Mesenchymal stem cell (in vitro differentiated cells and primary cell): ENCODE data around the gene SPACA7.

ENCODE experiments used
- DNase-seq: peaks from one replicate; pipeline ENCODE4 v3.0.0-alpha.2; 2013
- H2AFZ ChIP-seq: one replicate; pipeline ENCODE4 v1.6.1; 2013; ENCODE audit warnings: low read depth, mild to moderate bottlenecking, control low read depth, inconsistent platforms, low read length, moderate library complexity
- H2AK5ac ChIP-seq: 2 replicates; pipeline ENCODE4 v1.6.1; 2013; ENCODE audit warnings: low read length, moderate library complexity, mild to moderate bottlenecking, inconsistent platforms; ENCODE audit not compliant: severe bottlenecking
- H2BK120ac ChIP-seq: one replicate; pipeline ENCODE4 v1.6.1; 2013; ENCODE audit warnings: low read depth, mild to moderate bottlenecking, inconsistent platforms, low read length, moderate library complexity
- H2BK12ac ChIP-seq, 2 experiments: one replicate each; pipeline ENCODE4 v1.6.1; 2013; ENCODE audit warnings: inconsistent platforms in 2 of 2, low read length in 2 of 2, mild to moderate bottlenecking in 2 of 2, moderate library complexity in 2 of 2, control low read depth in 1 of 2
- H2BK15ac ChIP-seq: one replicate; pipeline ENCODE4 v1.6.1; 2013; ENCODE audit warnings: mild to moderate bottlenecking, low read depth, inconsistent platforms; ENCODE audit not compliant: poor library complexity, severe bottlenecking
- H2BK5ac ChIP-seq: 2 replicates; pipeline ENCODE4 v1.6.1; 2013; ENCODE audit warnings: low read depth, mild to moderate bottlenecking, low read length, control low read depth, inconsistent platforms; ENCODE audit not compliant: poor library complexity, severe bottlenecking
- H3K14ac ChIP-seq, 2 experiments: one replicate each; pipeline ENCODE4 v1.6.1; 2013; ENCODE audit warnings: inconsistent platforms in 2 of 2, low read length in 2 of 2, control low read depth in 1 of 2, mild to moderate bottlenecking in 1 of 2, moderate library complexity in 1 of 2
- H3K18ac ChIP-seq, 2 experiments: one replicate each; pipeline ENCODE4 v1.6.1; 2013; ENCODE audit warnings: inconsistent platforms in 2 of 2, low read length in 2 of 2, control low read depth in 1 of 2, low read depth in 1 of 2, mild to moderate bottlenecking in 1 of 2
- H3K23ac ChIP-seq, 2 experiments: one replicate each; pipeline ENCODE4 v1.6.1; 2013; ENCODE audit warnings: inconsistent platforms in 2 of 2, low read length in 2 of 2, mild to moderate bottlenecking in 2 of 2, moderate library complexity in 2 of 2, control low read depth in 1 of 2
- H3K27ac ChIP-seq: 2 replicates; pipeline ENCODE4 v1.5.1; 2013; ENCODE audit warnings: mild to moderate bottlenecking, moderate library complexity, low read length, control low read depth, inconsistent platforms; ENCODE audit not compliant: poor library complexity, severe bottlenecking
- H3K27me3 ChIP-seq, 2 experiments: 2 replicates each; pipeline versions ENCODE4 v1.6.1 to v1.7.0; 2013; ENCODE audit warnings: low read length in 2 of 2, mild to moderate bottlenecking in 2 of 2, moderate library complexity in 2 of 2, control low read depth in 1 of 2, inconsistent platforms in 1 of 2; ENCODE audit not compliant: control insufficient read depth in 1 of 2, insufficient read depth in 1 of 2
- H3K36me3 ChIP-seq, 2 experiments: 2 replicates each; pipeline versions ENCODE4 v1.6.1 to v1.7.0; 2013; ENCODE audit warnings: low read length in 2 of 2, control low read depth in 1 of 2, inconsistent platforms in 1 of 2, low read depth in 1 of 2, mild to moderate bottlenecking in 1 of 2; ENCODE audit not compliant: insufficient read depth in 2 of 2, control insufficient read depth in 1 of 2
- H3K4ac ChIP-seq, 2 experiments: one replicate each; pipeline ENCODE4 v1.6.1; 2013; ENCODE audit warnings: inconsistent platforms in 2 of 2, low read length in 2 of 2, mild to moderate bottlenecking in 2 of 2, moderate library complexity in 2 of 2, control low read depth in 1 of 2, low read depth in 1 of 2
- H3K4me1 ChIP-seq: 2 replicates; pipeline ENCODE4 v1.6.1; 2013; ENCODE audit warnings: low read depth, low read length, control low read depth; ENCODE audit not compliant: control insufficient read depth, insufficient read depth
- H3K4me2 ChIP-seq: 2 replicates; pipeline ENCODE4 v1.6.1; 2013; ENCODE audit warnings: low read length, mild to moderate bottlenecking, inconsistent platforms; ENCODE audit not compliant: poor library complexity, severe bottlenecking
- H3K4me3 ChIP-seq, 2 experiments: 2 replicates each; pipeline versions ENCODE4 v1.5.1 to v1.7.0; 2013; ENCODE audit warnings: low read length in 2 of 2, mild to moderate bottlenecking in 2 of 2, control low read depth in 1 of 2, low read depth in 1 of 2; ENCODE audit not compliant: insufficient read depth in 1 of 2
- H3K79me1 ChIP-seq: replicated peaks from 2 replicates; pipeline ENCODE4 v1.6.1; 2013; ENCODE audit warnings: mild to moderate bottlenecking, control low read depth, low read length, inconsistent platforms; ENCODE audit not compliant: poor library complexity, severe bottlenecking
- H3K9ac ChIP-seq: 2 replicates; pipeline ENCODE4 v1.7.0; 2013; ENCODE audit warnings: mild to moderate bottlenecking, low read length, moderate library complexity
- H3K9me3 ChIP-seq: 2 replicates; pipeline ENCODE4 v1.7.0; 2013; ENCODE audit warnings: mild to moderate bottlenecking, low read length; ENCODE audit not compliant: control insufficient read depth
- H4K8ac ChIP-seq: one replicate; pipeline ENCODE4 v1.6.1; 2013; ENCODE audit warnings: inconsistent platforms, mild to moderate bottlenecking, low read length, moderate library complexity
- H4K91ac ChIP-seq: one replicate; pipeline ENCODE4 v1.6.1; 2013; ENCODE audit warnings: mild to moderate bottlenecking, low read length, inconsistent platforms
- WGBS: methylation state at CpG from one replicate; pipeline ENCODE4 v1.1.7; 2013; ENCODE audit warnings: mixed read lengths; 5-methylcytosine and 5-hydroxymethylcytosine counted together

SPACA7 gene

DNA sequence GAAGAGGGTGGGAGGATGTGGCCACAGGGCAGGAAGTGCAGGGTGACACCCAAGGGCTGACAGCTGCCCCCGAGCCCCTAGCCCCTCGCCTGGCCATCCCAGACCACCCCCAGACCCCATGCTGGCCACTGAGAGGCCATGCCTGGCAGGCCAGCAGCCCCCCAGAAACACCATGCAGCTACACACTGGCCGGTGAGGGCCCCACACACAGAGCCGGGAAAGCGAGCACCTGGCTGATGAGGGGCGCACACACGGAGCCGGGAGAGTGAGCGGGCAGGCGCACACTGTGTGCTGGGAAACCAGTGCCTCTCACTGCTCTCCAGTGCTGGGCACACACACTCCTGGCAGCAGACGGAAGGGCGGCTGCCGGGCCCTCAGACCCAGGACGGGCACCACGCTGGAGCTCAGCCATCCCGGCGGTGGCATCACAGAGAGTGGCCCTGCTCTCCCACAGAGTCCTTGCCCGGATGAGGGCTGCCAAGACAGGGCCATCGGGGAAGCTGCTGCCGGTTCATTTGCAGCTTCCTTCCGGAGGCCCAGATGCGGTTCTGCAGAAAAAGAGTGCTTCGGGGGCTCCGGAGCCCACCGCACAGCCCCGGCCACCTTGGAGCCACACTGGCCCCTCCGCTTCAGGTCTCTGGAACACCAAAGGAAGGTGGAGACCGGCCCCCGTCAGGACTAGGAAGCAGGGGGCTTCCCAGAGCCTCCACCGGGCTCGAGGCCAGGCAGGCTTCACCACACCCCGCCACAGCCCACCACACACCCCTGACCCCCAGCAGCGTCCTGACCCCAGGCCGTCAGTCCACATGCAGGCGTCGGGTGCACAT lies 76.4 kb downstream of the SPACA7 start:
- WGBS: 84% methylated on average over 36 of the region's 36 CpGs
- Histone ChIP-seq H3K9ac (no peak overlapping the region), H3K4ac (no peak overlapping the region), H2BK120ac (no peak overlapping the region), H3K36me3 (no peaks in the 10 kb centered on the region), H3K27me3 (peaks cover 0 to 21% of the 10 kb centered on the region in 2 experiments), H2AK5ac (no peak overlapping the region), H3K4me1 (no peaks in the 10 kb centered on the region), H3K23ac (no peak overlapping the region), H3K79me1 (no peaks in the 10 kb centered on the region), H3K9me3 (no peaks in the 10 kb centered on the region), H3K4me2 (no peak overlapping the region), H3K27ac (no peak overlapping the region), H2BK12ac (no peak overlapping the region), H2BK15ac (no peak overlapping the region), H3K18ac (no peak overlapping the region), H4K91ac (no peak overlapping the region), H2AFZ (no peak overlapping the region), H3K14ac (no peak overlapping the region), H4K8ac (no peak overlapping the region), H3K4me3 (no peak overlapping the region), H2BK5ac (no peak overlapping the region)
- DNase-seq: no peak

DNA sequence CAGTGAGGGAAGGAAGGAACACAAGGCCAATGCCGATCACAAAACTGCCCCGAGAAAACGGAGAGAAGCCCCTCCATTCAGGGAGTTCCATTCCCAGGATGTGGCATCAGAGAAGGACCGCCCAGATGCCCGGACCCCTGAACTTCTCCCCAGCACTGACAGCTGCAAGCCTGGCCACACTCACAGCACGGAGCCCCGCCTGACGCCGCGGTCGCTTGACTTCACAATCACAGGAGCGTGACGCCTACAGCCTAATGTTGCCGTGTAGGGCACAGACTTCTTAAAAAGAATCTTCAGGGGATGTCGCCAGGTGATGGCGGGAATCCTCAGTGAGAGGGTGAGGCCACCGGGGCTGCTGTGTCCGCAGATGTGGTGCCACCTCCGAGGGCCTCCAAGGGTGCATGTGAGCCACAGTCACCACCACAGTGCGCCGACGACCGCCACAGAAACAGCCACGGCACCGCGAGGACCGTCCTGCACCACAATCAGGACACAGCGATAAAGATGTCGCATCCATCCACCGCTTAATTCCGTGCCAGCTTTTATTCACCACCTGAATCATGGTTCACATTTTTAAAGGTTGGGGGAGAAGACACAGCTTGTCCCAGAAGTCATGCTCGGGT lies 77.2 kb downstream of the SPACA7 start:
- Histone ChIP-seq H3K4me1 (no peaks in the 10 kb centered on the region), H4K91ac (no peak overlapping the region), H2AK5ac (no peak overlapping the region), H3K27me3 (peaks cover 0 to 18% of the 10 kb centered on the region in 2 experiments), H3K27ac (no peak overlapping the region), H3K4me2 (no peak overlapping the region), H3K9me3 (no peaks in the 10 kb centered on the region), H4K8ac (no peak overlapping the region), H3K79me1 (no peaks in the 10 kb centered on the region), H2BK12ac (no peak overlapping the region), H2BK5ac (no peak overlapping the region), H3K18ac (no peak overlapping the region), H2BK15ac (no peak overlapping the region), H3K4ac (no peak overlapping the region), H3K23ac (no peak overlapping the region), H3K4me3 (no peak overlapping the region), H2AFZ (no peak overlapping the region), H2BK120ac (no peak overlapping the region), H3K14ac (no peak overlapping the region), H3K9ac (no peak overlapping the region), H3K36me3 (no peaks in the 10 kb centered on the region)
- DNase-seq: no peak
- WGBS: 92% methylated on average over 32 of the region's 32 CpGs

- Histone ChIP-seq H2BK15ac (no peak overlapping the region), H3K27me3 (peaks cover 0 to 13% of the 10 kb centered on the region in 2 experiments), H3K4me1 (no peaks in the 10 kb centered on the region), H3K18ac (no peak overlapping the region), H3K36me3 (no peaks in the 10 kb centered on the region), H2BK5ac (no peak overlapping the region), H2AK5ac (no peak overlapping the region), H2BK120ac (no peak overlapping the region), H3K27ac (no peak overlapping the region), H3K4me2 (no peak overlapping the region), H2BK12ac (no peak overlapping the region), H3K9me3 (no peaks in the 10 kb centered on the region), H3K14ac (no peak overlapping the region), H4K8ac (no peak overlapping the region), H4K91ac (no peak overlapping the region), H3K9ac (no peak overlapping the region), H3K79me1 (no peaks in the 10 kb centered on the region), H3K4ac (no peak overlapping the region), H2AFZ (no peak overlapping the region), H3K4me3 (peak overlapping the region in 1 of 2 experiments; percentile 19), H3K23ac (no peak overlapping the region)
- WGBS: 83% methylated on average over 23 of the region's 30 CpGs
- no peak for DNase-seq
These were observed 77.9 kb downstream of the SPACA7 start for GRCh38 chr13:112453874-112454647.
